ENCODE results near the gene OLA1.

Gene OLA1

DNA sequence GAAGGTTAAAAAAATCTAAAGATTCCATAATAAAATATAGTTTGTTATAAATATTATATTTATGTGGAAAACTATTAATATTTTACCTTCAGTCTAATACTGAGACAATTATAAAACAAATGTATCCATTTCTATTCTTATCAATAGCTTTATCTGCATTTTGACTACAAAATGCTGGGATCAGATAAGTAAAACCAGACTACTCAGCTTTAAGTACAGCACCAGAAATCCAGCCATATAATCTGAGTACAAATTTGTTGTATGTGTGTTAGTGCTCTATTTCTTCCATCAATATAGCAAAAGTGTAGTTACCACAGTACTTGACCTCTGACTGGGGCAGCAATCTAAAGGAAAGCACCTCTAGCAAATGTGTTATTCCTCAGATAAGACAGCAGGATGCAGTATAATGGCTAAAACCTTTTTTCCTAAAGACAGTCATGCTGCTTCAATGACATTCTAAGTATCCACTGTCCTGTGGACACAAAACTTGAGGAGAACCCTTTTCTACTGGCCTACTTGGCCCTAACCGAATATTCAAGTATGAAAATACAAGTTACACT lies 68.1 kb downstream of the OLA1 start:
- no peak for DNase-seq (ENCODE audit: low read depth)

DNA sequence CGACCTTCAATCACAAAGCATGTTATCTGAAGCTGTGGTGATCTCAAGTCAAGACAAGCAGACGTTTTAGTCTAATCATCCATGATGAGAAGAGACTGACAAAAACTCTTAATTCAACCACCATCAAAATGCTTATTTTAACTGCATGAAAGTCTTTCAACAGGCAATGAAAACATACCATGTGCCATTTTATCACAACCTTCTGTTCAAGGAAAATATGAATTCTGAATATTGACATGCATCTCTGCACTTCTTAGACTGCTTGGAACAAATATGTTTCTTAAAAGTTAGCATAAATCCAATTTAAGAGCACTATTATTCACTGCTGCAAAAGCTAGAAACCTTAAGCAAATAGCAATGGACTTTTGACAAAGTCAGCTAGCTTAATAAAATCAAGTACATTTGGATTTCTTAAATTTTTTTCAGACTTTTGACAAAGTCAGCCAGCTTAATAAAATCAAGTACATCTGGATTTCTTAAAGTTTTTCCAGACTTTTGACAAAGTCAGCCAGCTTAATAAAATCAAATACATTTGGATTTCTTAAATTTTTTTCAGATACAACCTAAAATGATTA lies 70.9 kb downstream of the OLA1 start:
- DNase-seq (ENCODE audit: low read depth) = no peak

DNA sequence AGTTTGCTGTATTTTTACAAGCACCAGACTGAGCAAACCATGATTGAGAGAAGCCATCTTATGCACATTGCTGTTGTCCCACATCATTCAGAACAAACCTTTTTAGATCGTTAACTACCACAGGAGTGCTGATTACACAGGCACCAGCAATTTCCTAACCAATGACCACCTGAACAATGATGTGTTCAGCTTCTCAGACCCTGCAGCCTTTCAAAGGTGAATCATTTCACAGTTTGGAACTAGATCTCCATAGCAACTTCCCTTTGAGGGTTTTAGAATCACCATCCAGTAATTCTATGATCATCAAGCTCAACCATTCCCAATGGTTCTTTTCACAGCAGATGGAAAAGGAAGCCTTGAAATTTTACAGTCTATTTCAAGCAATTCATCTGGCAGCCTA lies 71.4 kb downstream of the OLA1 start:
- no peak for DNase-seq (ENCODE audit: low read depth)

DNA sequence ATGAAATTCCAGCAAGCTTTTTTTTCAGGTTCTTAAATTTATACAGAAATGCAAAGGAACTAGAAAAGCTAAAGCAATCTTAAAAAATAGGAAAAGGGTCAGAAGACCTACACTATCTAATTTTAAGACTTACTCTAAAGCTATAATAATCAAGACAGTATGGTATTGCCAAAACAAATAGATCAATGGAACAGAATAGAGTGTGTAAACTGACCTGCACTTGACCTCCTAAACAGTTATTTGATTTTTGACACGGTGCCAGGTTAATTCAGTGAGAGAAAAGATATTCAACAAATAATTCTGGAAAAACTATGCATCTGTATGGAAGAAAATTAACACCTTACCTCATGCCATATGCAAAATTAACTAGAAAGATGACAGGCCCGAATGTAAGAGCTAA lies 73.6 kb downstream of the OLA1 start:
- no peak for DNase-seq (ENCODE audit: low read depth)

DNA sequence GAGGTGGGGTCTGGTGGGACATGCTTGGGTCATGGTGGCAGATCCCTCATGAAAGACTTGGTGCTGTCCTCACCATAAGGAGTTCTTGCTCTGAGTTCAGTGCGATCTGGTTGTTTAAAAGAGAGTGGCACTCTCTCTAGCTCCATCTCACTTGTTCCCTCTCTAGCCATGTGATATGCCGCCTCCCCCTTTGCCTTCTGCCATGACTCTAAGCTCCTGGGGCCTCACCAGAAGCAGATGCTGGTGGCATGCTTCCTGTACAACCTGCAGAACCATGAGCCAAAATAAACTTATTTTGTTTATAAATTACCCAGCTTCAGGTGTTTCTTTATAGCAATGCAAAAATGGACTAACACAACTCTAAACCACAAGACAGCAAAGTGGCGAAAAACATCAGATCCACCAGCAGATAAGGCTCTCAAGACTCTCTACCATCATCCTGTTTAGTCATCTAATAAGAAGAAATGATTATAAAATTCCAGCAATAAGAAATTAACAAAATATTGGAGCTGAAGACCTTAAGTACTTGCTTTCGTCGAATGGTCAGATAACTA lies 75.5 kb downstream of the OLA1 start:
- no peak for DNase-seq (ENCODE audit: low read depth)

DNA sequence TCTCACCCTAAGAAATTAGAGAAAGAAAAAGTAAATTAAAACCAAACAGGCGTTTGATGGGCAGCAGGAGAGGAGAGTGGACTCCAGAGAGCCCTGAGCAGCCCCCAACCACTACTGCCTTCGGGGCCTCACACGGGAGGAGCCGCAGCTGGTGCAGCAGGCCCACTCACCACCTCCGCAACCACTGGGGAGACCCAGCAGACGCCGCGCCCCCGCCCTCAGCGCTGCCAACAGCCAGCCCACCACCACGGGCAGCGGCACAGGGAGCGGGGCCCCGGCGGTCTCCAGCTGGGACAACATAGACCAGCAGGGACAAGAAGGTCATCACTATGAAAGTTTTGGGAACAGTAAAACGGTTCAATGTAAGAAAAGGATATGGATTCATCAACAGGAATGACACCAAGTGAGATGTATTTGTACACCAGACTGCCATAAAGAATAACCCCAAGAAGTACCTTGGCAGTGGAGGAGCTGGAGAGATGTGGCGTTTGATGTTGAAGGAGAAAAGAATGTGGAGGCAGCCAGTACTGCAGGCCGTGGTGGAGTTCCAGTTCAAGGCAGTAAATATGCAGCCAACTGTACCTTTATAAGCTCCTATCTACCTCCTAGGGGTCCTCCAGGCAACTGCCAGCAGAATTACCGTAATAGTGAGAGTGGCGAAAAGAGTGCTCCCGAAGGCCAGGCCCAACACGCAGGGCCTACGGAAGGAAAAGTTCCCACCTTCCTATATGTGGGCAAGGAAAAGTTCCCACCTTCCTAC lies 76.5 kb downstream of the OLA1 start:
- DNase-seq (ENCODE audit: low read depth) = no peak

DNA sequence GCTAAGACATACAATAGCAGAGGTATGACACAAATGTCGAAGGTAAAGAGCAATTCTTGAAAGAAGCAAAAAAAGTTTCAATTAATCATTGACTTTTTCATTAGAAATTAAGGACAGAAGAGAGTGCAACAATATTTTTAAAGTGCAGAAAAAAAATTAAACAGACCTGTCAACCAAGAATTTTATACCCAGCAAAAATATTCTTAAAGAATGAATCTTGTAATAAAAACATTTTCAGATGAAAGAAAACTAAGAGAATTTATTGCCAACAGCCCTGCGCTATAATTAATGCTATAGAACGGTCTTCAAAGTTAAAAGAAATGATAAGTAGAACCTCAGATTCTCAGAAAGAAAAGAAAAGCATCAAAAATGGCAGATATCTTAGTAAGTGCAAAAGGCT lies 79.0 kb downstream of the OLA1 start:
- no peak for DNase-seq (ENCODE audit: low read depth)

DNA sequence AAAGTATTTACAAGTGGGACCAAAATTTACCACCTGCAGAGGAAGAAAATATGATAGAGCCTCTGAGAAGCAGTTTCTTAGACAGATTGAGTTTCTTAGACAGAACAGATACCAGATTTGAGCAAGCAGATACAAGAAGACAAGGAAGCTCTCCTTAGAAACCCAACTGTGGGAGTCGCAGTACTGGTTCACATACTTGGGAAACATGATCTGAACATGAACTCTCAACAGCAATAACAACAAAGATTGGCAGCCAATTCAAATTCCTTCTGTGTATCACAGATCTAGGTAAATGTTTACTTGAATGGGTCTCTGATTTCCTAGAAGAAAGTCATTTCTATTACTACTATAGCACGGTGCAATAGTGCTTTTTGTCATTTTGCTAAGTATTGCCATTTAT lies 82.1 kb downstream of the OLA1 start:
- DNase-seq (ENCODE audit: low read depth) = no peak

DNA sequence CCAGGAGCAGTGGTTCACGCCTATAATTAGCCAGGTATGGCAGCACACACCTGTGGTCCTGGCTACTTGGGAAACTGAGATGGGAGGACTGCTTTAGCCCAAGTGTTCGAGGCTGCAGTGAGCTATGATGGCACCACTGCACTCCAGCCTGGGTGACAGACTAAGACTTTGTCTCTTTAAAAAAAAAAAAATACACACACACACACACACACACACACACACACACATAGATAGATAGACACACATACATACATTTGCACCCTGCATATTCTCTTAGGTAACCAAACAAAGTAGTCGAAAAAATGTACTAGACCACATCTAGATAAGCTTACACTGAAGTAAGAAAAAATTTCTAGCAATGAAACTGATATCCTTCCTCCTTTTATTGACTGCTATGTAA lies 86.8 kb downstream of the OLA1 start:
- DNase-seq (ENCODE audit: low read depth) = no peak

DNA sequence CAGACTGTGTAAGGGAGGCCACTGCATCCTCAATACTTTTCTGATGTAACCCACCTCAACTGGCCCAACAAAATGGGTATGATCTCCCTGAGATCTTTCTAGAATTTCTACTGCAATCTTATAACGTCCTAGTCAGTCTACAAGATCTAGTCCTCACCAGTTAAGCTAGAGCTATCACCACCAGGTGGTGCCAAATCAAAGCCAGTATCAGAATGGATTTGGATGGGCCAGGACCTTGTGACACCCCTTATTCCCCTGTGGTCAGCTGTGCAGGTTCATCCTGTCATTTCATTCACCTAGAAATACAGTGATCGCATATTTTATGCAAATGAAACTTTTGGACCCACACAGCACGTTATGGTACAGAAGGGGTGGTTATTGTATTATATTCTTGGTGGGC lies 90.3 kb downstream of the OLA1 start:
- DNase-seq (ENCODE audit: low read depth) = peak; percentile 13

DNA sequence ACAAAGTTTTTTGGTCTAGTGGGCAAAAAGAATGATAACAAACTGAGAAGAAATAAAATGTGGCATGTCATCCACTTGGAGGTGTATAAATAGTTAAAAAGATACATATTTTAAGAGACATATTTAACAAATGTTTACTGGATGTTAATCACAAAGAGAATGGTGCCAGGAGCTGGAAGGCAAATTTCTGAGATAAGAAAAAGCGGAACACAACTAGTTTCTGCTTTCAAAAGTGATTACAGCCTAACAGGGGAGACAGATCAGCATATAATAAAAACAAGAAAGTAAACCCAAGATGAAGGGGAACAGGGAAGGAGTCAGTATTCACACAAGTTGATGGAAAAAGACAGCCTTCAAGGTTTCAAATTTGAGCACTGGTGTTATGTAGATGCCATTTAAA lies 91.3 kb downstream of the OLA1 start:
- DNase-seq (ENCODE audit: low read depth) = no peak

DNA sequence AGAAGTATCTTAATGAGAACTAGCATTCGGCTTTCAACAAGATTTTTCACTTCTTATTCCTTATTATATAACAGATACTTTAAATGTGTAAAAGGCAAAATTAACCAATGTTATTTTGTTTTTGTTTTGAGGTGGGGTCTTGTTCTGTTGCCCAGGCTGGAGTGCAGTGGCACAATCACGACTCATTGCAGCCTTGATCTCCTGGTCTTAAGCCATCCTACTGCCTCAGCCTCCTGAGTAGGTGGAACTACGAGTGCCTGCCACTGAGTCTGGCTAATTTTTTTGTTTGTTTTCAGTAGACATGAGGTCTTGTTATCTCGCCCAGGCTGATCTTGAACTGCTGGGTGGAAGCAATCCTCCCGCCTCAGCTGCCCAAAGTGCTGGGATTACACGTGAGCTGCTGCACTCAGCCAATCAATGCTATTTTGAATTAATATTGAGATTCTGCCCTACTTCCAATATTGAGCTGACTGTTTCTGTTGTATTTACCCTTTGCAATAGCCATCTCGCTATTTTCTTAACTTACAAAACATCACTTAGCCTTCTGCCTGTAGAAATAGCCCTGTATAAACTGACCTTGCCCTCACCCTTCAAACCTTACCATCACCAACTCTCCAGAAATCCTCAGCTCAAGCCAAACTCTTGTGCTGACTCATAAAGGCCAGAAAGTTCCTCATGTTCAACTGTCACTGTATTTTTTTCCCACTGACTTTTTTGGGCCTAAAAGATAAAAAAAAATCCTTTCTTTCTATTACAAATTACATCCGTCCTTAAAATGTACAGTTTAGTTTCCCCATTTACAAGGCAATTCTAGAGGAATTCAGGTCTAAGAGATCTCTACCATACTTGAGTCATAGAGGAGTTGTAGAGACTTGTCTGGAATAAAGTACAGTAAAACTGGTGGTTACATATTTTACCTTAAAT lies 94.3 kb downstream of the OLA1 start:
- peak; percentile 50 for DNase-seq (ENCODE audit: low read depth)

DNA sequence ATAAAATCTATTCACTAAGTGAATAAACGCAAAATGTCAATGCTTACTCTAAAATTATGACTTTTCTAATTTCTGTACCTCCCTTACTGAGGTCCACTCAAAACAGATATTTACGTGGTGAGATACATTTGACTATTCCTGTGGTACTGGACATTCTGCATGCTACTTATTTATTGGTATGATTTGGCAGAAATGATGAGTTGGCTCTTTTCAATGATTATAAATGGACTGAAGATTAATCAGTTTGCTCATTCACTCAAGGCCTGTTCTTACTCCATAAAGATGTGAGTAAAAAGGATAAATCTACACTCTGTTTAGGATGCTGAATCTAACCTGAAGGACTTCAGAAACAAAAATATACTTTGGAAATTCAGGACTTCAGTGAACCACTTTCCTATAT lies 98.8 kb downstream of the OLA1 start:
- DNase-seq (ENCODE audit: low read depth) = no peak

DNA sequence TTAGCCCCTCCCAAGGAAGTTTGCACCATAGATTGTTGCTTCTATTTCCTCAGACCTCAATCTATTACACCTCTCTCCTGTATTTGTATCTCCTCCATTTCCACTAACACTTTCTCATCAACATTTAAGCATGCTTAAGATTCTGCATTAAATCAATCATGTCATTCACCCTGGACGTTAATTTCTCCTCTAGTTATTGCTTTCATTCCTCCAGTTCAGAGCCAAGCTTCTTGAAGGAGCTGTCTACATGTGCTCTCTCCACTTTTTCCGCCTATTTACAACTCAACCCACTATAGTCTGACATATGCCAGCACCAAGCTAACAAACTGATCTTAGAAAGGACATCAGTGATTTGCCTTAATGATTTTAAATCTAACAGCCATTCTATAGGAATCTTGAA lies 99.5 kb downstream of the OLA1 start:
- no peak for DNase-seq (ENCODE audit: low read depth)

DNA sequence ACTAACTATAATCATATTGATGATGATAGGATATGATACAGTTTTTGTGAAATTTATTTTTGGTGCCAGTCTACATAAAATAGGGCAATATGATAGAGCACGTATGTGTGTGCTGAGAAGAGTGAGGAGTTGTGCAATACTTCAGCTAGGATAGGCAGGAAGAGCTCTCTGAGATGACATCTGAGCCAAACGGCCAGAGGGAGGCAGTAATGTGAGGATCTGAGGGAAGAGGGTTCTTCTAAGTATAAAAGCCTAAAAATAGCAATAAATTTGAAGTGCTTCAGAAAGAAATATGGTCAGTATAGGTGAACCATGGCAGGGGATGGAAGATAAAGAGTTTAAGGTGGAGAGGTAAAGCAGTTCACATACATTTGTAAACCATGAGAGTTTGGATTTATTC lies 102.5 kb downstream of the OLA1 start:
- DNase-seq (ENCODE audit: low read depth) = peak; percentile 18

DNA sequence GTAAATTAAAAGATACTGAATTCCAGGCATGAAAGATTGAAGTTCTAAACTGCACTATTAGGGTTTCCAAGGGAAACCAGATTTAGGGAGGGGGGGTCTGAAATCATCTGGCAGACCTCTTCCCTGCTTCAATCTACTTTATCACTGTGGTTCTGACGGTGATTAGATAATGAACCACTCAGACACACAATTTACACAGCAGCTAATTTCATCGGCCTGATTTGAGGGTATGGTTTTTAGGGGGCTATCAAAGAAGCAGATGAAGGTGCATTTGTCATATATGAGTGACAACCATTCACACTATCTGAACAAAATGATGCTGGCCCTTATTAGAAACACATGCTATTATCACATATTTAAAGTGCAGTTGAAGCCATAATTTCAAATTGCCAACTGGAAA lies 106.0 kb downstream of the OLA1 start:
- no peak for DNase-seq (ENCODE audit: low read depth)

DNA sequence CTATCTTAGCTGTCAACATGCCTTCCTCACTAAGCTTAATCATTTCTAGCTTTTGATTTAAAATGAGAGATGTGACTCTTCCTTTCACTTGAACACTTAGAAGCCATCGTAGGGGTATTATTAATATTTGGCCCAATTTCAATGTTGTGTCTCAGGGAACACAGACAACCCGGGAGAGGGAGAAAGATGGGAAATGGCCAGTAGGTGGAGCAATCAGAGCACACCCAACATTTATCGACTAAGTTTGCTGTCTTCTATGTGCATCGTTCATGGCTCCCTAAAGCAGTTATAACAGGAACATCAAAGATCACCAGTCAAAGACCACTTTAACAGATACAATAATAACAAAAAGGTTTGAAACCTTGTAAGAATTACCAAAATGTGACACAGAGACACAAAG lies 110.2 kb downstream of the OLA1 start:
- DNase-seq (ENCODE audit: low read depth) = no peak

DNA sequence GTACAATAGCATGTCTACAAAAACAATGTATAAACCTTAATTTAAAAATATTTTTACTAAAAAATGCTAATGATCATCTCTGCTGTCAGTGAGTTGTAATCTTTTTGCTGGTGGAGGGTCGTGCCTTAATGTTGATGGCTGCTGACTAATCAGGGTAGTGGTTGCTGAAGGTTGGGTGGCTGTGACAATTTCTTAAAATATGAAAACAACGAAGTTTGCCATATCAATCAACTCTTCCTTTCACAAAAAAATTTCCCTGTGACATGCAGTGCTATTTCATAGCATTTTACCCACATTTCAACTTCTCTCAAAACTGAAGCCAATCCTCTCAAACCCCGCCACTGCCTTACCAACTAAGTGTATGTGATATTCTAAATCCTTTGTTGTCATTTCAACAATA lies 112.4 kb downstream of the OLA1 start:
- DNase-seq (ENCODE audit: low read depth) = no peak

DNA sequence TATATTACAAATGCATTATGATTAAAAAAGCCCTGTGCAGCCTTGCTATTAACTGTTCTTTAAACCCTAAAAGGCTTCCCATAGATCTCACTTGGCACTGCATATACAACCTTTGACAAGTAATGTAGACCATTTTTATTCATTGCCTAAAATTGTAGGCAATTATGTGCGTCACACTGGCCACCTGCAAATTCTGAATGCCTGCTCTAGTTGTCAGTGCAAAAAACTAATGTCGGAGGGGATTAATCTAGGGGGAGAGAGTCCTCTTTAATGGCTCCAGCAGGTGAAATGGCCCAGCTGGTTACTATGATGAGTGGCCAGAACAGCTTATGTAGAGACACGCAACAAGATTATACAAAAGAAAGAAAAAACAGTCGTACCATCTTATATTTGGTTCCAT lies 123.2 kb downstream of the OLA1 start:
- DNase-seq (ENCODE audit: low read depth) = no peak

DNA sequence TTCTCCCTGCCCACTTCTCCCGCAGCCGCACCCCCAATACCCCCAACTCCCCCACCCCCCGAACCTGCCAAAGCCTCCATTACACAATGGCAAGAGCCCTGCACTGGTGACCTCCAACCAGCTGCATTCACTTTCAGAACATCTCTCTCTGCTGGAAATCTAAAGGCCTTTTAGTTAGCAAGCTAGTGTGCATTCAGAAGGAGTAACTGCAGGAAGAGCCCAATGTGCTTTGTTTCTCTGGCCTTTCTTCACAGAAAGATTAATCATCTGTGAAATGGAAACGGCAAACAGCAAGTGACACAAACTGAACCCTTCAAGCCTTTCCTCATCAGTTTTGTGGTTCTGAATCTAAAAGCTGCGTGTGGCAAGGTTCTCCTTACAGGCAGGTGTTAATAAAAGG lies 124.2 kb downstream of the OLA1 start:
- no peak for DNase-seq (ENCODE audit: low read depth)

DNA sequence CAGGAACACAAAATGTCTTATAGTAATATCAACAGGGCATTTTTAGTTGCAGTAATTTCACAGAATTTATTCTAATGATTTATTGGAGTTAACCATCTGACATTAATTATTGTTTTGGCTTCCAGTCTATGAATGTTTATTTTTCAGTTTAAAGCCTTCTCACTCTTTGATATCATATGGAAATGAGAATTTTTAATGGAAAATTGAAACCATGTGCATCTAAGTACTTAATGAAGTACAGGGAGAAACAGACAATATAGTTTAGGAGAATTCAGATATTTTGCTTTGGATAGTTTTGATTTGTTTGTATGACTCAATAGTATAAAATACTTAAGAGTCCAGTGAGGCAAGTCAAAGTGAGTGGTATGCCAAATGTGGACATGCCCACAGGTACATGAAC lies 126.1 kb downstream of the OLA1 start:
- peak; percentile 16 for DNase-seq (ENCODE audit: low read depth)

DNA sequence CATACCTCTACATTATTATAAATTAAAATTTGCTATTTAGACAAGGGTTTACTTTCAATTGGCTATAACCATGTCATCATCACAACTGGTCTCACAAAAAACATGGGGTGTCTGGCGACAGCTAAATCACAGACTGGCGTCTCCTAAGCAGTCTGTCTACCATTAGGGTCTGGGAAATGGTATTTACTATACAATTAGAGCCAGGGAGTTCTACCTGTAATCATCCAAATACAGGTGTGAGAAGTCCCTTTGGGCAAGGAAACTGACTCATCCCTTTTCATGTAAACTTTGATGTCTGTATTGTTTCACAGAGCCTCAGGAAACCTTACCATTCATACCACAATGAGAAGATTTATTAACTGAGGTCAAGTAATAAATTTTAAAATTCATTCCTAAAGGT lies 126.7 kb downstream of the OLA1 start:
- DNase-seq (ENCODE audit: low read depth) = no peak

DNA sequence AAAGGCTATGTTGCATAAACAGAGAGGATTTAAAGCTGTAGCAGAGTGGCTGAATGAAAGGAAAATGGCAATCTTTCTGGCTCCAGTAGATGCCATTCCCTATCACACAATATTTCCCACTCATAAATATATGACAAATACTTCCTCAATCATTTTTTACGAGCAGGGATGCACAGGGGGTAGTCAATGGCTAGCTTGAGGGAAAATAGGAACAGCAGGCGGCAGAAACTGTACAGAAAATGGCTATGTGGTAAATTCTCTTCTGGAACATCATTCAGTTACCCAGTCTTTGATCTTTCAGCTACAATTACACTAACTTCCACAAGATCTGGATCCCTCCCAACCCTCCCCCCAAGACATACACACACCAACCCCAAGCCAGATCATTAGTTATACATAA lies 127.2 kb downstream of the OLA1 start:
- DNase-seq (ENCODE audit: low read depth) = no peak
